HepG2 (cell line): ENCODE results near the gene RBPMS2. TPM values are rescaled to one million over a fixed set of nuclear protein-coding genes. Genes with fewer than 3 reads are reported as not detected.

Experiments
- ATAC-seq: fragments of 200-7000 bp; cut with Tn5 transposase; 3 replicates; pipeline ENCODE4 v1.9.1; 2020; ENCODE audit warnings: mild to moderate bottlenecking, moderate library complexity
- BruUV-seq: library from RNA; stranded (reverse); fragments of 400-500 nt; replicated peaks from 2 replicates; lab custom pipeline; 2021; lab: Mats Ljungman, UMichigan
- CTCF ChIA-PET: fragments of 300-600 bp; formaldehyde crosslinking; extraction: SDS; loops from one replicate; lab custom pipeline; 2021; ENCODE audit warnings: low total read pairs, inconsistent platforms, low intra/inter-chr PET ratio; lab: Yijun Ruan, JAX
- POLR2A ChIA-PET: fragments of 350-600 bp; sonication (Branson Sonifier 250); formaldehyde crosslinking; loops from one replicate; lab custom pipeline; 2020; ENCODE audit warnings: antibody characterized with exemption, inconsistent platforms; lab: Yijun Ruan, JAX
- DNase-seq: peaks from one replicate; pipeline ENCODE4 v3.0.0-alpha.2; 2015; ENCODE audit warnings: low spot score
- FAIRE-seq: peaks from 3 replicates; lab custom pipeline; 2011; peaks lifted over from hg19 to GRCh38; lab: Jason Lieb, UNC
- H2AFZ ChIP-seq: one replicate; pipeline ENCODE4 v1.6.1; 2011; ENCODE audit warnings: low read length, inconsistent platforms
- H3K27ac ChIP-seq: fragments of 300-600 bp; 3 replicates; pipeline ENCODE4 v1.8.0; 2011; ENCODE audit warnings: mixed run types, mild to moderate bottlenecking, mixed read lengths, low read length, inconsistent platforms; ENCODE audit not compliant: insufficient read depth; ENCODE audit errors: extremely low read length
- H3K27me3 ChIP-seq, 2 experiments: fragments of 200-600 bp in 1 of 2; 2 replicates in 1 of 2; 3 replicates in 1 of 2; pipeline versions ENCODE4 v1.6.0 to v1.8.0; 2011; ENCODE audit warnings: low read length in 2 of 2, mild to moderate bottlenecking in 2 of 2, moderate library complexity in 2 of 2, inconsistent platforms in 1 of 2; ENCODE audit not compliant: insufficient read depth in 2 of 2, control insufficient read depth in 1 of 2
- H3K36me3 ChIP-seq, 2 experiments: fragments of 200-600 bp in 1 of 2; replicated peaks in 1 of 2; 2 replicates in 1 of 2; 3 replicates in 1 of 2; pipeline versions ENCODE4 v1.5.1 to v1.8.0; 2011; ENCODE audit warnings: low read length in 2 of 2, inconsistent platforms in 1 of 2; ENCODE audit not compliant: insufficient read depth in 2 of 2, control insufficient read depth in 1 of 2
- H3K4me1 ChIP-seq: 2 replicates; pipeline ENCODE4 v1.5.1; 2012; ENCODE audit warnings: low read length, inconsistent platforms; ENCODE audit not compliant: insufficient read depth
- H3K4me2 ChIP-seq: 2 replicates; pipeline ENCODE4 v1.6.0; 2011; ENCODE audit warnings: low read depth, low read length, inconsistent platforms
- H3K4me3 ChIP-seq, 3 experiments: fragments of 200-600 bp in 1 of 3; sonication (generic), shearing (Covaris generic) in 1 of 3; replicated peaks in 1 of 3; 2 replicates each; pipeline ENCODE4 v1.5.1; 2011 to 2016; ENCODE audit warnings: low read length in 3 of 3, inconsistent platforms in 2 of 3, low read depth in 2 of 3, mild to moderate bottlenecking in 2 of 3, control low read depth in 1 of 3, mixed read lengths in 1 of 3; ENCODE audit not compliant: insufficient read depth in 1 of 3
- H3K79me2 ChIP-seq: one replicate; pipeline ENCODE4 v1.6.1; 2011; ENCODE audit warnings: low read length, inconsistent platforms; ENCODE audit not compliant: insufficient read depth
- H3K9ac ChIP-seq: 2 replicates; pipeline ENCODE4 v1.6.0; 2011; ENCODE audit warnings: mild to moderate bottlenecking, low read depth, low read length, inconsistent platforms; ENCODE audit not compliant: insufficient read depth
- H3K9me3 ChIP-seq: 2 replicates; pipeline ENCODE4 v1.5.1; 2012; ENCODE audit warnings: mild to moderate bottlenecking, low read length
- H4K20me1 ChIP-seq: 2 replicates; pipeline ENCODE4 v1.6.0; 2011; ENCODE audit warnings: inconsistent platforms, mild to moderate bottlenecking, low read length, moderate library complexity; ENCODE audit not compliant: insufficient read depth
- ATRX ChIP-seq: sonication (generic); formaldehyde crosslinking; IDR thresholded peaks from 2 replicates; pipeline ENCODE4 v1.4.0; 2020; ENCODE audit warnings: missing genetic modification reagents, borderline replicate concordance
- BCLAF1 ChIP-seq: fragments of 450-650 bp; IDR thresholded peaks from 2 replicates; pipeline ENCODE4 v1.6.1; 2017; ENCODE audit warnings: mild to moderate bottlenecking
- BHLHE40 ChIP-seq: IDR thresholded peaks from 2 replicates; pipeline ENCODE4 v1.6.1; 2011; ENCODE audit warnings: low read length, improper control_type of control experiment
- ELF3 ChIP-seq: IDR thresholded peaks from 2 replicates; pipeline ENCODE4 v1.6.1; 2016; ENCODE audit warnings: missing genetic modification reagents, missing compliant biosample characterization
- GATA4 ChIP-seq: sonication (generic); IDR thresholded peaks from 2 replicates; pipeline ENCODE4 v1.6.1; 2016; ENCODE audit warnings: antibody characterized with exemption, low read depth, borderline replicate concordance
- JUNB ChIP-seq: sonication (generic); formaldehyde crosslinking; IDR thresholded peaks from 2 replicates; pipeline ENCODE4 v1.8.0; 2022; ENCODE audit warnings: missing genetic modification reagents, mild to moderate bottlenecking, borderline replicate concordance
- MATR3 ChIP-seq: sonication (generic); formaldehyde crosslinking; IDR thresholded peaks from 2 replicates; pipeline ENCODE4 v1.4.0; 2020; ENCODE audit warnings: missing genetic modification reagents
- ONECUT2 ChIP-seq: sonication (generic); formaldehyde crosslinking; IDR thresholded peaks from 2 replicates; pipeline ENCODE4 v1.4.0; 2020; ENCODE audit warnings: missing genetic modification reagents
- SALL2 ChIP-seq: sonication (generic); formaldehyde crosslinking; IDR thresholded peaks from 2 replicates; pipeline ENCODE4 v1.8.1; 2023; ENCODE audit warnings: mild to moderate bottlenecking, missing genetic modification reagents, inconsistent platforms
- ZFP37 ChIP-seq: sonication (generic); formaldehyde crosslinking; IDR thresholded peaks from 2 replicates; pipeline ENCODE4 v1.4.0; 2020; ENCODE audit warnings: missing genetic modification reagents, borderline replicate concordance
- ZNF121 ChIP-seq: sonication (generic); formaldehyde crosslinking; IDR thresholded peaks from 2 replicates; pipeline ENCODE4 v1.5.0; 2020; ENCODE audit warnings: mild to moderate bottlenecking, missing genetic modification reagents
- ZNF460 ChIP-seq: sonication (generic); formaldehyde crosslinking; IDR thresholded peaks from 2 replicates; pipeline ENCODE4 v1.5.1; 2020; ENCODE audit warnings: missing genetic modification reagents, mild to moderate bottlenecking, borderline replicate concordance
- ZNF468 ChIP-seq: sonication (generic); formaldehyde crosslinking; IDR thresholded peaks from 2 replicates; pipeline ENCODE4 v1.8.0; 2022; ENCODE audit warnings: mild to moderate bottlenecking, moderate library complexity, missing genetic modification reagents
- ZNF513 ChIP-seq: sonication (generic); formaldehyde crosslinking; conservative IDR thresholded peaks from 2 replicates; pipeline ENCODE4 v1.5.0; 2020; ENCODE audit warnings: missing genetic modification reagents
- ZNF770 ChIP-seq: sonication (generic); formaldehyde crosslinking; IDR thresholded peaks from 2 replicates; pipeline ENCODE4 v1.5.0; 2020; ENCODE audit warnings: mild to moderate bottlenecking, missing genetic modification reagents
- WGBS: methylation state at CpG from one replicate; pipeline ENCODE4 v1.1.6; 2017; ENCODE audit warnings: low lambda C conversion rate; 5-methylcytosine and 5-hydroxymethylcytosine counted together
- in situ Hi-C: cut with HindIII; loops from 2 replicates; pipeline ENCODE4 v1.10.0; 2017; ENCODE audit warnings: low pct_unique_long_range_greater_than_20kb; ENCODE audit not compliant: extremely low pct_ligation_motif_present
- intact Hi-C: fragments of 100-400 bp; cut with micrococcal nuclease; formaldehyde crosslinking; loops from one replicate; pipeline ENCODE4 v1.10.0; 2022; ENCODE audit not compliant: unreplicated experiment
- polyA plus RNA-seq, 8 experiments: library from polyadenylated mRNA; depleted of rRNA in 3 of 8; stranded (reverse) in 7 of 8; unstranded in 1 of 8; fragments of >200 nt; fragmentation: Illumina TruSeq in 4 of 8; extraction: Trizol in 4 of 8; gene quantifications; 2 replicates each; pipeline versions ENCODE4 v1.2.1 to v1.2.3, GENCODE V29; 2011 to 2016; ENCODE audit warnings: low read depth in 4 of 8, missing spikeins in 1 of 8, mixed read lengths in 1 of 8; ENCODE audit not compliant: insufficient read depth in 1 of 8
- total RNA-seq, 5 experiments: library from RNA; depleted of rRNA; stranded (reverse); fragments of >200 nt; fragmentation: Illumina TruSeq; extraction: Trizol; gene quantifications; 2 replicates each; pipeline ENCODE4 v1.2.3, GENCODE V29; 2016; ENCODE audit warnings: low read depth in 1 of 5

The RBPMS2 gene
- total and polyA plus RNA-seq, 2 of the 13 experiments (the other 11 are each of a cell fraction or from before 2014, with no cell fraction given): 0.08 TPM; not detected in 1

- WGBS: 64% methylated on average over 2 of the region's 2 CpGs
- CTCF ChIA-PET: no interaction called here
- POLR2A ChIA-PET: no interaction called here
Measured at GRCh38 chr15:64800476-64800875, 25.1 kb upstream of the RBPMS2 start.

More at GRCh38 chr15:64800476-64800875, 25.1 kb upstream of the RBPMS2 start:
- no peaks in the 10 kb centered on the region; a peak in 2 of 5 replicates for H3K27me3 ChIP-seq
- no peaks in the 10 kb centered on the region for H3K9me3 ChIP-seq
- BruUV-seq: no TSS peak
- H3K4me3 ChIP-seq: no peak overlapping the region
- no peaks in the 10 kb centered on the region for H4K20me1 ChIP-seq
- in situ Hi-C loops (no loop called here), intact Hi-C loops (no loop called here)
- TF ChIP-seq SALL2 (no peak), ELF3 (no peak), BCLAF1 (no peak), BHLHE40 (no peak), ONECUT2 (CRISPR knock-in tag) (no peak), ZNF770 (CRISPR knock-in tag) (peak; percentile 62; the same call in 1 of the 2 replicates), ATRX (no peak), MATR3 (CRISPR knock-in tag) (no peak), JUNB (CRISPR knock-in tag) (no peak), ZNF513 (no peak), ZNF468 (CRISPR knock-in tag) (no peak), ZNF460 (CRISPR knock-in tag) (no peak), ZFP37 (CRISPR knock-in tag) (no peak), GATA4 (no peak), ZNF121 (CRISPR knock-in tag) (peak; percentile 68; the same call in 1 of the 2 replicates)
- TF ChIP-seq, all 625 proteins: peak for 2
- H3K79me2 ChIP-seq: no peaks in the 10 kb centered on the region
- no peak overlapping the region for H3K4me2 ChIP-seq
- no peak for ATAC-seq
- DNase-seq: no peak
- H3K36me3 ChIP-seq: no peaks in the 10 kb centered on the region
- no peak overlapping the region for H3K9ac ChIP-seq
- H3K4me1 ChIP-seq: peaks cover 9% of the 10 kb centered on the region
- H2AFZ ChIP-seq: no peak overlapping the region
- FAIRE-seq: no peak
- H3K27ac ChIP-seq: no peak overlapping the region
